Subcutaneous adipose tissue (tissue), 4 donors: ENCODE results near the gene CTDP1. TPM values are rescaled to one million over a fixed set of nuclear protein-coding genes. Genes with fewer than 3 reads are reported as not detected.

Experiments used
- CTCF ChIP-seq: fragments of 450-650 bp; IDR thresholded peaks from one replicate; pipeline ENCODE4 v1.5.1; 2016; ENCODE audit warnings: low read depth, mild to moderate bottlenecking, control low read depth, antibody characterized with exemption, moderate library complexity
- total RNA-seq, 4 donors: library from RNA; depleted of rRNA; stranded (reverse); fragments of >200 nt; gene quantifications; one replicate each; pipeline ENCODE4 v1.1.0, GENCODE V29; 2016

Gene CTDP1
- total RNA-seq, 4 donors from 2014 or later: 11.3 to 19.2 (median 16.2) TPM

GRCh38 chr18:79792096-79792987 lies 112.7 kb downstream of the CTDP1 start:
- TF ChIP-seq CTCF: no peak

GRCh38 chr18:79792988-79793355 lies 113.4 kb downstream of the CTDP1 start:
- no peak for TF ChIP-seq CTCF

GRCh38 chr18:79794846-79795245 lies 115.2 kb downstream of the CTDP1 start:
- no peak for TF ChIP-seq CTCF

- no peak for TF ChIP-seq CTCF
Observed at GRCh38 chr18:79795446-79795845, 115.8 kb downstream of the CTDP1 start.

GRCh38 chr18:79796016-79796415 lies 116.4 kb downstream of the CTDP1 start:
- no peak for TF ChIP-seq CTCF

GRCh38 chr18:79796531-79797405 lies 117.2 kb downstream of the CTDP1 start:
- TF ChIP-seq CTCF: no peak
